Measurements from ENCODE around the gene ZNF516.
A peak's percentile ranks its signal among the peaks of the same experiment; 100 is the strongest.

ZNF516 gene

DNA sequence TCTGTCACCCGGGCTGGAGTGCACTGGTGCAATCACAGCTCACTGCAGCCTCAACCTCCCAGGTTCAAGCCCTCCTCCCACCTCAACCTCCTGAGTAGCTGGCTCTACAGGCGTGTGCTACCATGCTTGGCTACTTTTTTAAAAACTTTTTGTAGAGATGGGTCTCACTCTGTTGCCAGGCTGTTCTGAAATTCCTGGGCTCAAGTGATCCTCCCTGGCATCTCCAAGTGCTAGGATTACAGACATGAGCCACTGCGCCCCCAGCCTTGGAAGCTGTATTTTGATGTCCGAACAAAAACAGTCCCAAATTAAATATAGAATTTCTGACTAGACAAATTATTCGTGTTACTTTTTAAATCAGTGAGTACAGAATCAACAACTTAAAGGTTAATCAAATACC is 97.4 kb downstream of the ZNF516 start:
- no peak for DNase-seq (ENCODE audit: low spot score)

DNA sequence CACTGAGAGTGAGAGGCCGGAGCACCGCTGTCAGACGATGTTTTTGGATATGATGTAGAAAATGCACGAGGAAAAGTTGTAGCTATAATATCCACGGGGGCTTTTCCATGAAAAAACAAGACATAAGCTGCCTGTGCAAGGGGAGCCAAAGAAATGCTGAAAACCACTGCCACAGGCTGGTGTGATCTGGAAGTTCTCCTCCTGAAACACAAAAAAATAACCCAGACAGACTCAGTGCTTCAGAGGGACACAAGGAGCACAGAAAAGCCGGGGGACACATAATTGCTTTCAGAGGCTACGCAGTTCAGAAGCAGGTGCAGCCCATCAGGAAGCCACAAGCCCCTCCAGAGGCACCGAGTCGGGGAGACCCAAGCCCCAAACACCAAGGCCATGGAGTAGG is 98.2 kb downstream of the ZNF516 start:
- DNase-seq (ENCODE audit: low spot score) = no peak

DNA sequence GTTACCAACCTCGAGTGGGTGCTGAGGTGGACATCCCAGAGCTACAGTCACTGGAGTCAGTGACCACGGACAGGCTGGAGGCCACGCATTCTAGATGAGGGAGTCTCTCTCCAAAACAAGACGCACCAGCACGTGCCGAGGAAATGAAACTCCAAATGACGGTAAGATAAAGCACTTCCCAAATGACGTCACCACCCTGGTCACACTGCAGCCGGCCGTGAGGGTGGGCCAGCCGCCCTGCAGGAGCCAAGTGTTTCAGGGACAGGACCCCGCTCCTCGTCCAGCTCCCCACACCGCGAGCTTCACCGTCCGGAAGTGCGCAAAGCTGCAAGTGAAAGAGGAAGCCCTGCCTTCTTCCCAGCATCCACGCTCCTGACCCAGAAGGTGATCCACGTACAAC is 99.4 kb downstream of the ZNF516 start:
- no peak for DNase-seq (ENCODE audit: low spot score)

DNA sequence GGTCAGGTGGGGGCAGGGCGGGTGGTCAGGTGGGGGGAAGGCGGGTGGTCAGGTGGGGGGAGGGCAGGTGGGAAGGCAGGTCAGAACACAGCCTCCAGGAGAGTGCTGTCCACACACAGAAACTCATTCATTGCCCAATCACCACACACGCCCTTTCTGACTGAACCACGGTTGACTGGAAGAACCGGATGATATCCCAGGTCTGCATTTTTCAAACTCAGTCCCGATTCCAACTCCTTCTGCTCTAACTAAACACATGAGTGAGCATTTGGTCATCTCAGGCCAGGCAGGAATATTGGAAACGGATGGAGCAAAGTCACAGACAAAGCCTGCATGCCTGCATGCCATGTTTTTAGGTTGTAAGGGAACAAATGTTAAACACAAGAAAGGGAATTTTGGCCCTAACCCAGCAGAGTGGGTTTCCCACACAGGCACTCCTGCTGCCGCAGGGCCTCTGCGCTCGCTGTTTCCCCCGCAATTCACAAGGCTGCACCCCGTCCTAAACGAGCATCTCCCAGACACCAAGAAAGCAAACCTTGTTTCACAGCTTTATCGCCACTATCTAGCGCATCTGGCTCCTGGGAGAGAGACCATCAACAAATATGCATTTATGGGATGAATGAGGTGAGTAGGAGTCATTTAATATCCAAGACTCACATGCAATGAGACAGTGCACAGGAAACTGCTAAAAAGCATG is 100.1 kb downstream of the ZNF516 start:
- DNase-seq (ENCODE audit: low spot score) = no peak

GRCh38 chr18:76392349-76392748 is 102.7 kb downstream of the ZNF516 start:
- DNase-seq (ENCODE audit: low spot score) = no peak

- no peak for DNase-seq (ENCODE audit: low spot score)
These were observed 103.3 kb downstream of the ZNF516 start for GRCh38 chr18:76391746-76392145.

DNA sequence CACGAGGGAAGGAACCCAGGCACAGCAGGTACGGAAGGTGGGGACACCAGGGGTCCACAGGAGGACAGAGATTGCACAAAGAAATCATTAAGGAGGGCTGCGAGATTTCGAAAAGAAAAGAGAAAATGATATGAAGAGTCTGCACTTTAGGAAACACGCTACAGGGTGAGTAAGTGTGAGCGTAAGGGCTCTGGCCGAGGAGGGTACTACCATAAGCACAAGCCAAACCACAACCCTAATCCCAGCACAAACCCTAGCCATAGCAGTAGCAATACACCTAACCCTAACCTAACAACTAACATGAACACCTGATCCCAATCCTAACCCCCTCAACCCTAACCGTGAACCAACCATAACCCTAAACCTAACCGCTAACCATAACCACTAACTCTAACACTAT is 104.0 kb downstream of the ZNF516 start:
- DNase-seq (ENCODE audit: low spot score) = no peak

- DNase-seq (ENCODE audit: low spot score) = no peak
These were observed 104.5 kb downstream of the ZNF516 start for GRCh38 chr18:76390452-76391035.

DNA sequence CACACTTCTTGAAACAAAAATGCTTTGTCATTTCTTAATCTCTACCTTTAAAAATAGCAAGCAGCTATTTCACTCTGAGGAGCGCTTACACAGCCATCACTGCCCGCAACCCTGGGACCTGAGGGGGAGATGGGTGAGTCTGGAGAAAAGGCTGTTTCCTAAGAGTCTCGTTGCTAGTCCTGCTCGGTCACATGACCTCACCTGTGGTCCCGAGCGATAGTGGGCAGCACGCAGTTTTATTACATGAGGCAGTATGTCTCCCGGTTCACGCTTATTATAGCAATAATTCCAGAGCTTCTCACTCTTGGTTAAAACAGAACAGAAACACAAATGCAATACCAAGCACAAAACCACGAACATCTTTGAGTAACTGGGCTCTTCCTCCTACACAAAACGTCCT is 105.3 kb downstream of the ZNF516 start:
- DNase-seq (ENCODE audit: low spot score) = no peak

DNA sequence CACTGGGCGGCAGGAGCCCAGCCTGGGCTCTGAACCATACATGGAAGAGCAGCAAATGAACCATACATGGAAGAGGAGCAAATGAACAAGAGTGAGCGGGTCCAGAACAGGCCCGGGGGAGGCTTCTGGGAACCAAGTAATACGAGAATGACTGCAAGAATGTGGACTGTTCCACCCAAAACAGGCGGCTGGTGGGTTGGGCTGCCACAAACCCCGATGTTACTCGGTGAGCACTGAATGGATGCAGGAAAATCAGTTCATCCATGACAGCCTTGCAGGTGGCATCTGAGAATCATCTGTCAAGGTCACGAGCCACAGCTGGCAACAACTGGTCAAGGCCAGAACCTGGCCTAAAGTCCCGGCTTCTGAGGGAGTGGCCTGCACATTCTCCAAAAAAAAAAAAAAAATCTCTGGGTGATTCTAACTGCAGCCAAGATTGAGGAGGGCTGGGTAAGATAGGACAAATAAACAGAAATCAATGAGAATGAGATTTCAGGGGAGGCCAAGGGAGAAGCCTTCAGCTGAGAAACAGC is 106.1 kb downstream of the ZNF516 start:
- no peak for DNase-seq (ENCODE audit: low spot score)

- DNase-seq (ENCODE audit: low spot score) = no peak
These were observed 106.8 kb downstream of the ZNF516 start for GRCh38 chr18:76388261-76388660.

DNA sequence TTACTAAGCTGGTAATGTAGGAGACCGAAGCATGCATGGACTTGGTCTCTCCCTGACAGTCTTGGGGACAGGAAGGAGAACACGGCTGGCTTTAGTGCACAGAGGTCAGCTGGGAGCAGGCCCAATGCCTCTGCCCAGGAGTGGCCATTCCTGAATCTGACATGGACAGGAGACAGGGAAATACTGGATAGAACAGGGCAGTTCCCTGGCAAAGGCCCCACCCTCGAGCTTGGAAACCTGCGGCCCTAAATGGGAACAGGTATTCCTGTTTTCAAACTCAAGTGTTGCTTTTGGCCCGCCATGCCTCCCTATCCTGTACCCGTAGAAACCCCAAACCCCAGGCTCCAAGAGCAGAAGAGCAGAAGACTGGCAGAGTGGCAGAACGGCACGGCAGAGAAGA is 107.4 kb downstream of the ZNF516 start:
- no peak for DNase-seq (ENCODE audit: low spot score)

DNA sequence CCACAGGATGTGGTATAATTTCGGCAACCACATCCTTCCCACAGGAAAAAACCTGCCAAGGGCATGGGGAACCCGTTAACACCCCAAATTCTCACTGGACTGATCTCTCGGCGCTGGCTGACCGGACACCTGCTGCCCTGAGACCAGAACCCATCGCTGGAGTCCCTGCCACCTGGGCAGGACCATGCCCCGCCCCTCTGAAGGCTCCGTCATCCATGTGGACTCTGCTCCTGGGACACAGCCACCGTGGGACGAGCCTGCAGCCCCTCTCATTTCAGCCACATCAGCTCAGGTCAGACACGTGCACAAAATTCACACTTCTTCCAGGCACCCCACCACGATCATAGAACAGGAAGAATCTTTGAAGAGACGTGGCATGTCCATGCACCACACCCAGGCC is 108.2 kb downstream of the ZNF516 start:
- DNase-seq (ENCODE audit: low spot score) = no peak

- no peak for DNase-seq (ENCODE audit: low spot score)
These were observed 109.0 kb downstream of the ZNF516 start for GRCh38 chr18:76386071-76386470.

- DNase-seq (ENCODE audit: low spot score) = no peak
These were observed 109.4 kb downstream of the ZNF516 start for GRCh38 chr18:76385681-76385975.

GRCh38 chr18:76384861-76385680 is 110.0 kb downstream of the ZNF516 start:
- DNase-seq (ENCODE audit: low spot score) = no peak

GRCh38 chr18:76384114-76384790 is 110.8 kb downstream of the ZNF516 start:
- no peak for DNase-seq (ENCODE audit: low spot score)

- DNase-seq (ENCODE audit: low spot score) = no peak
These were observed 111.4 kb downstream of the ZNF516 start for GRCh38 chr18:76383636-76384035.

GRCh38 chr18:76382275-76382674 is 112.8 kb downstream of the ZNF516 start:
- DNase-seq (ENCODE audit: low spot score) = no peak

- DNase-seq (ENCODE audit: low spot score) = peak; percentile 35
These were observed 114.1 kb downstream of the ZNF516 start for GRCh38 chr18:76380791-76381405.

- DNase-seq (ENCODE audit: low spot score) = no peak
These were observed 114.8 kb downstream of the ZNF516 start for GRCh38 chr18:76380127-76380729.

Measured in HuH-7.5 (cell line).